ENCODE measurements around the gene NWD2.

Gene NWD2

GRCh38 chr4:37305984-37306383 is 61.4 kb downstream of the NWD2 start:
- no peak for DNase-seq

GRCh38 chr4:37317104-37317643 is 72.6 kb downstream of the NWD2 start:
- no peak for DNase-seq

GRCh38 chr4:37320513-37321235 is 76.1 kb downstream of the NWD2 start:
- peak; percentile 50 for DNase-seq

GRCh38 chr4:37322122-37322521 is 77.6 kb downstream of the NWD2 start:
- DNase-seq = no peak

- no peak for DNase-seq
Measured at GRCh38 chr4:37324546-37324945, 80.0 kb downstream of the NWD2 start.

GRCh38 chr4:37326852-37327251 is 82.3 kb downstream of the NWD2 start:
- DNase-seq = no peak

- DNase-seq = no peak
Measured at GRCh38 chr4:37338972-37339371, 94.4 kb downstream of the NWD2 start.

GRCh38 chr4:37358748-37359147 is 114.2 kb downstream of the NWD2 start:
- DNase-seq = no peak

- no peak for DNase-seq
Measured at GRCh38 chr4:37359261-37359660, 114.7 kb downstream of the NWD2 start.

GRCh38 chr4:37365888-37366287 is 121.3 kb downstream of the NWD2 start:
- no peak for DNase-seq

GRCh38 chr4:37367901-37368300 is 123.4 kb downstream of the NWD2 start:
- no peak for DNase-seq

- DNase-seq = no peak
Measured at GRCh38 chr4:37370052-37370451, 125.5 kb downstream of the NWD2 start.

GRCh38 chr4:37381040-37381668 is 136.6 kb downstream of the NWD2 start:
- DNase-seq = no peak

GRCh38 chr4:37383579-37384229 is 139.2 kb downstream of the NWD2 start:
- DNase-seq = no peak

- no peak for DNase-seq
Measured at GRCh38 chr4:37385424-37385823, 140.9 kb downstream of the NWD2 start.

- no peak for DNase-seq
Measured at GRCh38 chr4:37388681-37389365, 144.3 kb downstream of the NWD2 start.

- no peak for DNase-seq
Measured at GRCh38 chr4:37389366-37389765, 144.8 kb downstream of the NWD2 start.

- no peak for DNase-seq
Measured at GRCh38 chr4:37389967-37390580, 145.5 kb downstream of the NWD2 start.

- DNase-seq = no peak
Measured at GRCh38 chr4:37392521-37393255, 148.1 kb downstream of the NWD2 start.

GRCh38 chr4:37393321-37393720 is 148.8 kb downstream of the NWD2 start:
- DNase-seq = no peak

GRCh38 chr4:37393889-37394288 is 149.3 kb downstream of the NWD2 start:
- no peak for DNase-seq

- no peak for DNase-seq
Measured at GRCh38 chr4:37397505-37397904, 153.0 kb downstream of the NWD2 start.

Data from DMS 273 treated with DMSO at 0.1 percent for 48 hours (cell line).